CD14-positive monocyte (primary cell): ENCODE measurements around the gene ACBD7. TPM values are rescaled to one million over a fixed set of nuclear protein-coding genes. Genes with fewer than 3 reads are reported as not detected.
A peak's percentile ranks its signal among the peaks of the same experiment; 100 is the strongest.

Source experiments
- DNase-seq, 3 donors: peaks; one replicate each; pipeline ENCODE4 v3.0.0-alpha.2; 2011 to 2022
- H2AFZ ChIP-seq: 2 replicates; pipeline ENCODE4 v1.6.0; 2012; ENCODE audit warnings: mild to moderate bottlenecking, low read depth, low read length, inconsistent platforms; ENCODE audit not compliant: insufficient read depth, poor library complexity, severe bottlenecking
- H3K27ac ChIP-seq, 2 donors: 1 replicate in 1 of 2; 2 replicates in 1 of 2; pipeline ENCODE4 v1.5.1; 2012 to 2013; ENCODE audit warnings: low read length in 2 of 2, control low read depth in 1 of 2, inconsistent platforms in 1 of 2, low read depth in 1 of 2, mild to moderate bottlenecking in 1 of 2
- H3K27me3 ChIP-seq, 2 donors: one replicate each; pipeline versions ENCODE4 v1.6.0 to v1.6.1; 2011 to 2013; ENCODE audit warnings: low read length in 2 of 2; ENCODE audit not compliant: control insufficient read depth in 2 of 2, insufficient read depth in 2 of 2
- H3K36me3 ChIP-seq, 2 donors: replicated peaks in 1 of 2; 1 replicate in 1 of 2; 2 replicates in 1 of 2; pipeline versions ENCODE4 v1.5.1 to v1.6.1; 2012 to 2013; ENCODE audit warnings: low read length in 2 of 2, control low read depth in 1 of 2, inconsistent platforms in 1 of 2, mild to moderate bottlenecking in 1 of 2; ENCODE audit not compliant: insufficient read depth in 2 of 2, control insufficient read depth in 1 of 2
- H3K4me1 ChIP-seq, 2 donors: 1 replicate in 1 of 2; 2 replicates in 1 of 2; pipeline versions ENCODE4 v1.5.1 to v1.6.1; 2012 to 2013; ENCODE audit warnings: low read length in 2 of 2, control low read depth in 1 of 2, inconsistent platforms in 1 of 2, mild to moderate bottlenecking in 1 of 2, moderate library complexity in 1 of 2; ENCODE audit not compliant: insufficient read depth in 2 of 2, control insufficient read depth in 1 of 2
- H3K4me2 ChIP-seq: replicated peaks from 2 replicates; pipeline ENCODE3; 2012; ENCODE audit warnings: low read length, moderate library complexity, mild to moderate bottlenecking; ENCODE audit not compliant: poor library complexity, severe bottlenecking; ENCODE audit errors: extremely low read depth
- H3K4me3 ChIP-seq, 3 experiments: fragments of 200-600 bp in 1 of 3; sonication (generic) in 1 of 3; replicated peaks in 1 of 3; 1 replicate in 2 of 3; 2 replicates in 1 of 3; pipeline ENCODE4 v1.5.1; 2011 to 2013; ENCODE audit warnings: low read length in 3 of 3, mild to moderate bottlenecking in 3 of 3, control low read depth in 2 of 3, low read depth in 2 of 3, inconsistent platforms in 1 of 3, moderate library complexity in 1 of 3
- H3K79me2 ChIP-seq: 2 replicates; pipeline ENCODE4 v1.6.0; 2012; ENCODE audit warnings: mild to moderate bottlenecking, control low read depth, inconsistent platforms, low read length, moderate library complexity; ENCODE audit not compliant: insufficient read depth
- H3K9ac ChIP-seq: 2 replicates; pipeline ENCODE4 v1.6.0; 2017; ENCODE audit warnings: low read length, mild to moderate bottlenecking; ENCODE audit not compliant: insufficient read depth, poor library complexity, severe bottlenecking
- H3K9me3 ChIP-seq, 2 donors: replicated peaks in 1 of 2; 1 replicate in 1 of 2; 2 replicates in 1 of 2; pipeline versions ENCODE4 v1.5.1 to v1.6.1; 2012 to 2013; ENCODE audit warnings: low read length in 2 of 2, control low read depth in 1 of 2; ENCODE audit not compliant: control insufficient read depth in 1 of 2, insufficient read depth in 1 of 2
- H4K20me1 ChIP-seq: 2 replicates; pipeline ENCODE4 v1.6.0; 2012; ENCODE audit warnings: mild to moderate bottlenecking, low read length, control low read depth, moderate library complexity; ENCODE audit not compliant: insufficient read depth
- H3K27ac Mint-ChIP-seq, 7 donors: one replicate each; pipeline ENCODE4 v1.8.0; 2020; ENCODE audit warnings: mild to moderate bottlenecking in 7 of 7, mixed read lengths in 7 of 7, moderate library complexity in 6 of 7, inconsistent platforms in 2 of 7
- H3K27me3 Mint-ChIP-seq, 3 donors: one replicate each; pipeline ENCODE4 v1.8.0; 2021 to 2022; ENCODE audit warnings: low read depth in 3 of 3, mild to moderate bottlenecking in 3 of 3, mixed read lengths in 3 of 3, moderate library complexity in 3 of 3, inconsistent platforms in 1 of 3
- H3K36me3 Mint-ChIP-seq, 2 donors: one replicate each; pipeline ENCODE4 v1.8.0; 2020; ENCODE audit warnings: mixed read lengths in 2 of 2, inconsistent platforms in 1 of 2, mild to moderate bottlenecking in 1 of 2
- H3K4me1 Mint-ChIP-seq: one replicate; pipeline ENCODE4 v1.8.0; 2020; ENCODE audit warnings: mild to moderate bottlenecking, mixed read lengths
- H3K4me3 Mint-ChIP-seq, 2 donors: one replicate each; pipeline ENCODE4 v1.8.0; 2020; ENCODE audit warnings: mild to moderate bottlenecking in 2 of 2, mixed read lengths in 2 of 2, moderate library complexity in 1 of 2
- H3K9me3 Mint-ChIP-seq, 7 donors: one replicate each; pipeline ENCODE4 v1.8.0; 2020 to 2022; ENCODE audit warnings: mixed read lengths in 7 of 7, mild to moderate bottlenecking in 6 of 7, moderate library complexity in 6 of 7, inconsistent platforms in 2 of 7
- WGBS: methylation state at CpG from one replicate; pipeline ENCODE4 v1.1.5; 2013; ENCODE audit warnings: missing lambda C conversion rate; ENCODE audit not compliant: insufficient coverage; 5-methylcytosine and 5-hydroxymethylcytosine counted together
- intact Hi-C, 2 donors: fragments of 100-400 bp; cut with micrococcal nuclease; formaldehyde crosslinking; loops; one replicate each; pipeline versions ENCODE4 v1.15.0 to v1.15.1; 2023
- polyA minus RNA-seq: library from RNA; depleted of rRNA, polyadenylated mRNA; stranded (reverse); fragments of >200 nt; gene quantifications from 2 replicates; pipeline ENCODE4 v1.2.3, GENCODE V29; 2012
- polyA plus RNA-seq, 3 donors: library from polyadenylated mRNA; depleted of rRNA in 1 of 3; unstranded in 2 of 3; stranded (reverse) in 1 of 3; fragments of 300-500 nt in 2 of 3; fragments of >200 nt in 1 of 3; fragmentation: Illumina TruSeq in 2 of 3; gene quantifications; 1 replicate in 2 of 3; 2 replicates in 1 of 3; pipeline ENCODE4 v1.2.3, GENCODE V29; 2012 to 2021
- total RNA-seq, 12 experiments: library from RNA in 1 of 12; stranded (reverse) in 1 of 12; fragments of 120-200 nt in 1 of 12; gene quantifications; one replicate each; pipeline ENCODE4 v1.2.4 and lab custom pipeline; 2013 to 2026; ENCODE audit warnings: mixed read lengths in 6 of 12, inconsistent platforms in 1 of 12
- TF ChIP-seq, protein P1 (sequence below): fragments of 200-600 bp; IDR thresholded peaks from one replicate; pipeline ENCODE4 v1.8.0; 2022; ENCODE audit warnings: antibody characterized with exemption, mild to moderate bottlenecking

Gene ACBD7
- total RNA-seq (2013) = not detected
- under 1 TPM in 1 of 3 donors, not detected in 2; 0.11 TPM for polyA plus RNA-seq
- polyA minus RNA-seq = not detected in 2 replicates
- total RNA-seq (lab: John Stamatoyannopoulos, UW) = 0.49 to 5.7 (median 1.0) reads per million in 11 experiments

DNA sequence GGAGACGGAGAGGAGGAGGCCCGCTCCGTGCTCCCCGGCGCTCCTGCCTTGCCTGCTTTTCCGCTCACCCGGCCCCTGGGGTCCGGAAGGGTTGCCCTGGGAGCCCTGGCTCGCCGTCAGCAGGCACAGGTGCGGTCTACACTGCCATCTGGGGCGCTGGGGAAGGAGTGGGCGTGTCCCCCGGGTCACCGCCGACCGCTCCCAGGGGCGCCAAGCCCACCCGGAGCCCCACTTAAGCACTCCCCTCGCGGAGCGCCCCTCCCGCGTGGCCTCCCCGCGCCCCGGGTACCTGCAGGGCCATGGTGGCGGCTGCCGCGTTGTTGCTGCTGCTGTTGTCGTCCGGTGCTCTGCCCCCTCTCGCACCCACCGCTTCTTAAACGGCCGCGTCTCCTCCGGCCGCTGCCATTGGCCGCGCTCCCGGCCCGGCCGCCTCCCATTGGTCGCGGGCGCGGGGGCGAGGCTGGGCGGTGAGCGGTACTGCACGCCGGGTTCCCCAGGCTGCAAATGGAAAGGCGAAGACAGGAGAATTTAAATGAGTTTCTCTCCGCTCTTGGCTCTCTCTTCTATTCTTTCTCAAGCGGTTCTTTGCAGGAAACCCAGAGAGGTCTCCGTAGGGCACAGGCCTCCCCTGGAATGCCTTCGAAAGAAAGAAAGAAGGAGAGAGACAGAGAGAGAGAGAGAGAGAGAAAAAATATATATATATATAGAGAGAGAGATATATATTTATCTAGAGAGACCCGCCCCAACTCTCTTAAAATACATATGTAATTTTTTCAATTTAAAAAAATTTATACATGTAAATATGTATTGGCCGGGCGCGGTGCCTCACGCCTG is at the start of gene ACBD7:
Gene ACBD7 (minus strand): TSS at position 349 of the 834 bp plus-strand sequence. CDS start 48 bp downstream, at position 301.
- H3K36me3 Mint-ChIP-seq = no peaks in the 10 kb centered on the region
- peak within 1 kb of the TSS; percentile 59 to 82 for H3K4me3 Mint-ChIP-seq
- Histone ChIP-seq H3K27ac (no peak within 1 kb of the TSS), H4K20me1 (no peaks in the 10 kb centered on the region), H3K27me3 (peaks cover 2 to 13% of the 10 kb centered on the region in 2 donors), H3K4me3 (peak within 1 kb of the TSS; percentile 31 to 76 (median 37)), H3K9me3 (no peaks in the 10 kb centered on the region), H3K4me2 (peak within 1 kb of the TSS; percentile 92), H3K4me1 (peaks cover 10% of the 10 kb centered on the region in 2 donors), H3K36me3 (no peaks in the 10 kb centered on the region), H3K79me2 (no peaks in the 10 kb centered on the region), H3K9ac (peak within 1 kb of the TSS; percentile 7), H2AFZ (peak within 1 kb of the TSS; percentile 86)
- H3K4me1 Mint-ChIP-seq = peaks cover 4% of the 10 kb centered on the region
- peak; percentile 50 to 72 (median 70) for DNase-seq
- under 1% methylated on average over 43 of the region's 63 CpGs for whole genome bisulfite sequencing
- H3K9me3 Mint-ChIP-seq = no peaks in the 10 kb centered on the region
- TF ChIP-seq, protein P1, sequence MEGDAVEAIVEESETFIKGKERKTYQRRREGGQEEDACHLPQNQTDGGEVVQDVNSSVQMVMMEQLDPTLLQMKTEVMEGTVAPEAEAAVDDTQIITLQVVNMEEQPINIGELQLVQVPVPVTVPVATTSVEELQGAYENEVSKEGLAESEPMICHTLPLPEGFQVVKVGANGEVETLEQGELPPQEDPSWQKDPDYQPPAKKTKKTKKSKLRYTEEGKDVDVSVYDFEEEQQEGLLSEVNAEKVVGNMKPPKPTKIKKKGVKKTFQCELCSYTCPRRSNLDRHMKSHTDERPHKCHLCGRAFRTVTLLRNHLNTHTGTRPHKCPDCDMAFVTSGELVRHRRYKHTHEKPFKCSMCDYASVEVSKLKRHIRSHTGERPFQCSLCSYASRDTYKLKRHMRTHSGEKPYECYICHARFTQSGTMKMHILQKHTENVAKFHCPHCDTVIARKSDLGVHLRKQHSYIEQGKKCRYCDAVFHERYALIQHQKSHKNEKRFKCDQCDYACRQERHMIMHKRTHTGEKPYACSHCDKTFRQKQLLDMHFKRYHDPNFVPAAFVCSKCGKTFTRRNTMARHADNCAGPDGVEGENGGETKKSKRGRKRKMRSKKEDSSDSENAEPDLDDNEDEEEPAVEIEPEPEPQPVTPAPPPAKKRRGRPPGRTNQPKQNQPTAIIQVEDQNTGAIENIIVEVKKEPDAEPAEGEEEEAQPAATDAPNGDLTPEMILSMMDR = peak; percentile 49
- no peak within 1 kb of the TSS for H3K27ac Mint-ChIP-seq
- H3K27me3 Mint-ChIP-seq = peaks cover 9 to 19% (median 10%) of the 10 kb centered on the region in 3 donors
- intact Hi-C loops = no loop called here

DNA sequence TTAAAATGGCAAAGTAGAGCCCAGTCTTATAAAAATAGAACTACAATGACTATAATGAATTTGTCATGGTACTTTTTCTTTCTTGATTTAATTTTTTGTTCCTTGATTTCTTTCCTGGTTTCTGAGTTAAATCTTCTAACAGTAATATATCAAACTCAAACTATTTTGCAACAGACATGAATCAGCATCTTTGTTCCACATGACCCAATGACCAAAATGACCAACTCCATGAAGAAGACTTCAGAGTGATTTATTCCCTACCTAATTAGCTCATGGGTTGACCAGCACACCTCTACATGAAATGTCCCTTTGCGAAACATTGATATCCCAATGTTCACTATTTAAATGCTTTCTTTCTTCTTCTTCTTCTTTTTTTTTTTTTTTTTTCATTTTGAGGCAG is 49.1 kb upstream of the ACBD7 start:
- Histone ChIP-seq H3K9me3 (no peaks in the 10 kb centered on the region), H3K27ac (no peak overlapping the region), H4K20me1 (no peaks in the 10 kb centered on the region), H3K9ac (no peak overlapping the region), H2AFZ (no peak overlapping the region), H3K4me2 (no peak overlapping the region), H3K4me3 (no peak overlapping the region), H3K79me2 (no peaks in the 10 kb centered on the region), H3K4me1 (no peaks in the 10 kb centered on the region), H3K27me3 (no peaks in the 10 kb centered on the region), H3K36me3 (no peaks in the 10 kb centered on the region)
- peak in 2 of 3 donors; percentile 5 to 19 for DNase-seq
- Mint-ChIP-seq H3K36me3 (no peaks in the 10 kb centered on the region), H3K4me3 (no peak overlapping the region), H3K27ac (no peak overlapping the region), H3K27me3 (no peaks in the 10 kb centered on the region), H3K4me1 (peaks cover 2% of the 10 kb centered on the region), H3K9me3 (peaks cover 0 to 1% (median 0%) of the 10 kb centered on the region in 7 donors)
- TF ChIP-seq, protein P1 = no peak
- intact Hi-C loops = no loop called here
- WGBS = 100% methylated on average over 1 of the region's 1 CpG
